HEK293T (cell line): ENCODE data around the gene TMEM72.

Source experiments
- CTCF ChIA-PET: fragments of 350-600 bp; formaldehyde crosslinking; extraction: SDS; loops from one replicate; lab custom pipeline; 2021; ENCODE audit warnings: antibody characterized with exemption, inconsistent platforms; lab: Yijun Ruan, JAX
- POLR2A ChIA-PET: fragments of 350-600 bp; formaldehyde crosslinking; extraction: SDS; loops from one replicate; lab custom pipeline; 2020; ENCODE audit warnings: antibody characterized with exemption, inconsistent platforms; lab: Yijun Ruan, JAX
- DNase-seq: peaks from one replicate; pipeline ENCODE4 v3.0.0; 2012; ENCODE audit warnings: mixed read lengths; ENCODE audit errors: extremely low spot score
- ARNT ChIP-seq: fragments of 450-650 bp; IDR thresholded peaks from 2 replicates; pipeline ENCODE4 v1.6.1; 2017; ENCODE audit warnings: mild to moderate bottlenecking
- BHLHE40 ChIP-seq: fragments of 450-650 bp; IDR thresholded peaks from 2 replicates; pipeline ENCODE4 v1.6.1; 2016; ENCODE audit warnings: mild to moderate bottlenecking, moderate library complexity, borderline replicate concordance
- CTBP1 ChIP-seq: fragments of 450-650 bp; IDR thresholded peaks from 2 replicates; pipeline ENCODE4 v1.6.1; 2016; ENCODE audit warnings: borderline replicate concordance
- ELF4 ChIP-seq: fragments of 450-650 bp; IDR thresholded peaks from 2 replicates; pipeline ENCODE4 v1.6.1; 2017; ENCODE audit warnings: antibody characterized with exemption
- FOXA1 ChIP-seq: fragments of 450-650 bp; IDR thresholded peaks from 2 replicates; pipeline ENCODE4 v1.6.1; 2016; ENCODE audit warnings: mild to moderate bottlenecking
- FOXK2 ChIP-seq: fragments of 450-650 bp; IDR thresholded peaks from 2 replicates; pipeline ENCODE4 v1.6.1; 2016; ENCODE audit warnings: mild to moderate bottlenecking
- FOXM1 ChIP-seq: fragments of 450-650 bp; IDR thresholded peaks from 2 replicates; pipeline ENCODE4 v1.6.1; 2017; ENCODE audit warnings: mild to moderate bottlenecking, borderline replicate concordance
- HDGF ChIP-seq: fragments of 450-650 bp; IDR thresholded peaks from 2 replicates; pipeline ENCODE4 v1.6.1; 2017; ENCODE audit warnings: antibody characterized with exemption, borderline replicate concordance
- L3MBTL2 ChIP-seq: fragments of 450-650 bp; conservative IDR thresholded peaks from 2 replicates; pipeline ENCODE4 v1.6.1; 2016; ENCODE audit warnings: mild to moderate bottlenecking
- LEF1 ChIP-seq: fragments of 450-650 bp; IDR thresholded peaks from 2 replicates; pipeline ENCODE4 v1.6.1; 2017; ENCODE audit warnings: mild to moderate bottlenecking, borderline replicate concordance
- NFRKB ChIP-seq: fragments of 450-650 bp; IDR thresholded peaks from 2 replicates; pipeline ENCODE4 v1.6.1; 2016; ENCODE audit warnings: mild to moderate bottlenecking, moderate library complexity
- PKNOX1 ChIP-seq: fragments of 450-650 bp; IDR thresholded peaks from 2 replicates; pipeline ENCODE4 v1.6.1; 2016
- SP1 ChIP-seq: fragments of 450-650 bp; IDR thresholded peaks from 2 replicates; pipeline ENCODE4 v1.6.1; 2017
- SUZ12 ChIP-seq: fragments of 450-650 bp; IDR thresholded peaks from 2 replicates; pipeline ENCODE4 v1.6.1; 2016; ENCODE audit warnings: mild to moderate bottlenecking
- TARDBP ChIP-seq: fragments of 450-650 bp; IDR thresholded peaks from 2 replicates; pipeline ENCODE4 v1.6.1; 2016
- ZNF384 ChIP-seq: fragments of 450-650 bp; IDR thresholded peaks from 2 replicates; pipeline ENCODE4 v1.6.1; 2016

TMEM72 gene

GRCh38 chr10:44968091-44968490 is 57.0 kb downstream of the TMEM72 start:
- DNase-seq, result no peak
- TF ChIP-seq PKNOX1 (no peak), LEF1 (no peak), CTBP1 (no peak), ELF4 (no peak), SUZ12 (no peak), ARNT (no peak), NFRKB (no peak), FOXK2 (no peak), TARDBP (no peak), ZNF384 (no peak), FOXM1 (no peak), HDGF (no peak), FOXA1 (no peak), L3MBTL2 (no peak)
- ChIA-PET POLR2A (no interaction called here), CTCF (no interaction called here)

GRCh38 chr10:44968500-44969400 is 57.6 kb downstream of the TMEM72 start:
- ChIA-PET CTCF (interaction anchor here (0.7 kb wide), 1 partner anchor 199 kb away, joined by 3 read pairs; no protein-coding TSS in a partner anchor), POLR2A (interaction anchor here (0.9 to 1.7 kb wide), 2 partner anchors 10 kb away, joined by 3 to 6 read pairs; partner anchors contain the start of genes DEPP1 and RASSF4)
- TF ChIP-seq HDGF (no peak), ZNF384 (no peak), L3MBTL2 (no peak), ARNT (no peak), NFRKB (no peak), SUZ12 (no peak), BHLHE40 (no peak), TARDBP (no peak; the same call in 1 of the 2 replicates), LEF1 (no peak), FOXA1 (no peak), ELF4 (no peak), SP1 (no peak), FOXK2 (no peak), FOXM1 (no peak), PKNOX1 (no peak)
- DNase-seq, result no peak

GRCh38 chr10:44969854-44970253 is 58.7 kb downstream of the TMEM72 start:
- ChIA-PET POLR2A (interaction anchor here (0.9 to 1.7 kb wide), 2 partner anchors 9 to 11 kb away, joined by 3 to 6 read pairs; partner anchors contain the start of genes DEPP1 and RASSF4), CTCF (no interaction called here)
- TF ChIP-seq SUZ12, result no peak
- TF ChIP-seq ARNT, result no peak
- no peak for TF ChIP-seq L3MBTL2
- TF ChIP-seq ELF4, result no peak
- TF ChIP-seq BHLHE40, result no peak
- TF ChIP-seq TARDBP, result no peak
- TF ChIP-seq CTBP1, result no peak
- TF ChIP-seq FOXM1, result no peak
- no peak for TF ChIP-seq NFRKB
- TF ChIP-seq HDGF, result no peak
- no peak for TF ChIP-seq PKNOX1
- DNase-seq, result no peak

GRCh38 chr10:44970812-44971395 is 59.8 kb downstream of the TMEM72 start:
- no peak for DNase-seq
- POLR2A ChIA-PET, result no interaction called here
- CTCF ChIA-PET, result no interaction called here
- TF ChIP-seq TARDBP (no peak), NFRKB (no peak), LEF1 (no peak), SUZ12 (no peak), HDGF (no peak), PKNOX1 (no peak), FOXA1 (no peak), FOXK2 (no peak)

GRCh38 chr10:44971434-44971833 is 60.3 kb downstream of the TMEM72 start:
- POLR2A ChIA-PET, result no interaction called here
- CTCF ChIA-PET, result no interaction called here
- TF ChIP-seq LEF1, result no peak
- TF ChIP-seq CTBP1, result no peak
- TF ChIP-seq PKNOX1, result no peak
- TF ChIP-seq SUZ12, result no peak
- no peak for TF ChIP-seq TARDBP
- no peak for TF ChIP-seq FOXM1
- no peak for TF ChIP-seq ELF4
- TF ChIP-seq FOXA1, result no peak
- TF ChIP-seq SP1, result no peak
- TF ChIP-seq ZNF384, result no peak
- no peak for TF ChIP-seq L3MBTL2
- no peak for TF ChIP-seq ARNT
- TF ChIP-seq FOXK2, result no peak
- no peak for TF ChIP-seq NFRKB
- no peak for TF ChIP-seq HDGF
- no peak for TF ChIP-seq BHLHE40
- no peak for DNase-seq
